HG02840 (cell line): ENCODE measurements around the gene ATG13.

Source experiments
- ATAC-seq: cut with Tn5 transposase; IDR thresholded peaks from one replicate; pipeline ENCODE4 v1.9.1; 2021; ENCODE audit warnings: mild to moderate bottlenecking, moderate library complexity, moderate number of reproducible peaks; ENCODE audit not compliant: unreplicated experiment, low FRiP score

The ATG13 gene

GRCh38 chr11:46604796-46605195 lies 12.6 kb upstream of the ATG13 start:
- no peak for ATAC-seq

DNA sequence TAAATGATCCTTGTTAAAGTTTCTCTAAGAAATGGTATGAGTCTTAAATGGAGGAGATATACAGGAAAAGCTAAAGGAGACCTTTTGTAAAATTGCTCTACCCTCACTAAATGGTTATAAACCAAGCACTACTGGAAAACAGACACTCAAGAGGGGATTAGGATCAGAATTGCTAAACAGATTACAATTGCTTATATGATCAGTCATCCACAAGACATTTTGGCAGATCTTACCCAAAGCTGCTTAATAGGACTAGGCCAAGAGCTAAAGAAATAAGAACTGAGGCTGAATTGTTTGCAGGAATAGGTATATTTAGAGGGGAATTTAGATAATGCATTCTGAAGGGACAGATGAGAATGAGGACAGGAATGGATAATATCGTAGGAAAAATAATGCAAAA lies 9.8 kb upstream of the ATG13 start:
- no peak for ATAC-seq

GRCh38 chr11:46609386-46609785 lies 8.0 kb upstream of the ATG13 start:
- ATAC-seq = no peak

DNA sequence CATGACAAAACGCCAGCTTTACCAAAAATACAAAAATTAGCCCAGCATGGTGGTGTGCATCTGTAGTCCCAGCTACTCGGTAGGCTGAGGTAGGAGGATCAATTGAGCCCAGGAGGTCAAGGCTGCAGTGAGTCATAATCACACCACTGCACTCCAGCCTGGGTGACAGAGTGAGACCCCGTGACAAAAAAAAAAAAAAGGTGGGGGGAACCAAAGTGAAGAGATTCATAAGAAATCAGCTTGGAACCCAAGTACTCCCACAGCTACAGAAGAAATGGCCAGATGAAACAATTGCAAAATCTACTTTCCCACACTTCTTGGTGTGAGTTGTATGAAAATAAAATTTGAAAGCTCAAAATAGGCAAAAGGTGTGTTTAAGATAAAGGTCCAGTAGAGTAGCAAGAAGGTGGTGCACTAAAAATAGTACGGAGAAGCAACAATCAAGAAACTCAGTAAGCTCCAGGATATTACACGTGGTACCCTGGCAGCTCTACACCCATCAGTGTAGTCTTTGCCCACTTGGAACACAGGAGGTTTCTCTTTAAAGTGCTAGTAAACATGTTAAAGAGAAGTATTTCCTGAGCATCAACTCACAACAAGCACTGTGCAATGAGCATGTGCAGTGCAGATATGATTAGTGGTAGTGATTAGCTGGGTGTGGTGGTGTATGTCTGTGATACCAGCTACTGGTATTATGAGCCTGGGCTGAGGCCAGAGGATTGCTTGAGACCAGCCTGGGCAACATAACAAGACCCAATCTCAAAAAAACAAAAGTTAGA lies 5.6 kb upstream of the ATG13 start:
- ATAC-seq = no peak

DNA sequence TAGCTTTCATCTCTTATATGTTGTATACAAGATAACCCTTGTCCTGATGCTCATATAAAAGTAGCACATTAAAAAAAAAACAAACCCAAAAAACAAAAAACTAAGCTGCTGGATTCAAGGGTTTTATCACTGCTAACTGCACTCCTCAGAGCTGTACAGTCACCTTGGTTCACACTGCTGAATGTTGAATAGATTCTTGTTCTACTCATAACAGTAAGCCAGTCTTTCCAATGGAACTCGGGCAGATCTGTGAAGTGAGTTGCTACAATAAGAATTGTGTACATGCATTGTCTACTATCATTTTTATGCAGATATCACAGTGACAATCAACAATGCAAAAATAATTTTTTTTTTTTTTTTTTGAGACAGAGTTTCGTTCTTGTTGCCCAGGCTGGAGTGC lies 5.0 kb upstream of the ATG13 start:
- no peak for ATAC-seq

DNA sequence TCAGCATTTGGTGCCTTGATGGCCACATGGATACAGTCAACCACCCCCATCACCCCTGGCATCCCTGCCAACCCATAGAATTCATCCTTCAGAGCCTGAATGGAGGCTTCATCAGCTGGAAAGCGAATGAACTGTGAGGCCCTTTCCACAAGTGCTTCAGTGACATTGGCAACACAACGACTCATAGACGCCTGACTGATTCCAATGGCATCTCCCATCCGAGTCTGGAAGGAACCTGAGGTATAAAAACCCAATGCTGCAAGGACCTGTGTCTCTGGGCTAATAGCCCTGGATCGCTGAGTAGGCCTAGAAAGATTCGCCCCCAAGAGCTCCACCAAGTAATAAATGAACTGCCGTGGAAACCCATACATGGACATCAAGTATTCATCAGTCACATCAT lies 1.6 kb upstream of the ATG13 start:
- ATAC-seq = no peak

DNA sequence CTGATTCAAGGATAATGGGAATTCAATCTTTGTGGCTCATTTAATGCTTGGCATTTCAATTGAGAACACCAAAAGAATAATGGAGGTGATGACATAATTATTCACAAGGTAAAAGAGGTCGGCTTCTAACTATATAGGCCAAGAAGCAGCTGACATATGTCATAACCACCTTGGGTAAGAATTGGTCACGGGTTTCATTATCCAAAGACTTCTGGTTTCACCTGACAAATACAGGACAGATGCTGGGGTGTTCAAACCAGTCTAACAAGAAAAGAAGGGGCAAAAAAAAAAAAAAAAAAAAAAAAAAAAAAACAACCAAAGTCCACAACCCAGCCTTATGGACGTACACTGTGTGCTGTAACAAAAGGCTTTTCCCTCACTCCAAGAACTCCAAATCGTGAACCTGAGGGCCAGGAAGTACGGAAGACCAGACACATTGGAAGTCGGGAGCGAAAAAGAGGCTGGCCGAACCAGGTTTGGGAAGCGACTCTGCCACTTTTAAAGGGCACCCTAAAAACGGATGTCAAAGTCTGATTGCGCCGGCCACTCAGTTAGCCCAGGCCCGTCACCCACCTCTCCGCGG lies 711 bp upstream of the ATG13 start:
- no peak for ATAC-seq

- no peak for ATAC-seq
These were observed 590 bp downstream of the ATG13 start for GRCh38 chr11:46617972-46618314.

DNA sequence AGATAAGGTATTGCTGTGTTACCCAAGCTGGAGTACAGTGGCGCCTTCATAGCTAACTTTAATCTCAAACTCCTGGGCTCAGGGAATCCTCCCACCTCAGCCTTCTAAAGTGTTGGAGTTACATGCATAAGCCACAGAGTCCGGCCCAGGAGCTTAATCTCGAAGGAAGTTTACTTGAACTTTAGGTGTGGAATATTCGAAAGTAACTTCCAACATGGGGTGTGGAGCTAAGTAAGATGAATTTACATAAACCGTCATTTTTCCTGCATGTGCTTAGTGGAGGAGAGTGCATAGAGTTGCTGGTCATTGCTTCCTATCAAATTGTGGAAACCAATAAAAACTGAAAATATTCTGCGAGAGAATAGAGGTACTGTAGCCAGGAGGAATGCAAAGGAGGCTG lies 1.5 kb downstream of the ATG13 start:
- ATAC-seq = no peak

- ATAC-seq = no peak
These were observed 8.1 kb downstream of the ATG13 start for GRCh38 chr11:46625406-46625805.

GRCh38 chr11:46628961-46629360 lies 11.6 kb downstream of the ATG13 start:
- ATAC-seq = no peak

- ATAC-seq = no peak
These were observed 12.9 kb downstream of the ATG13 start for GRCh38 chr11:46630237-46630636.

GRCh38 chr11:46631676-46632075 lies 14.3 kb downstream of the ATG13 start:
- no peak for ATAC-seq

GRCh38 chr11:46632502-46632901 lies 15.1 kb downstream of the ATG13 start:
- ATAC-seq = no peak

DNA sequence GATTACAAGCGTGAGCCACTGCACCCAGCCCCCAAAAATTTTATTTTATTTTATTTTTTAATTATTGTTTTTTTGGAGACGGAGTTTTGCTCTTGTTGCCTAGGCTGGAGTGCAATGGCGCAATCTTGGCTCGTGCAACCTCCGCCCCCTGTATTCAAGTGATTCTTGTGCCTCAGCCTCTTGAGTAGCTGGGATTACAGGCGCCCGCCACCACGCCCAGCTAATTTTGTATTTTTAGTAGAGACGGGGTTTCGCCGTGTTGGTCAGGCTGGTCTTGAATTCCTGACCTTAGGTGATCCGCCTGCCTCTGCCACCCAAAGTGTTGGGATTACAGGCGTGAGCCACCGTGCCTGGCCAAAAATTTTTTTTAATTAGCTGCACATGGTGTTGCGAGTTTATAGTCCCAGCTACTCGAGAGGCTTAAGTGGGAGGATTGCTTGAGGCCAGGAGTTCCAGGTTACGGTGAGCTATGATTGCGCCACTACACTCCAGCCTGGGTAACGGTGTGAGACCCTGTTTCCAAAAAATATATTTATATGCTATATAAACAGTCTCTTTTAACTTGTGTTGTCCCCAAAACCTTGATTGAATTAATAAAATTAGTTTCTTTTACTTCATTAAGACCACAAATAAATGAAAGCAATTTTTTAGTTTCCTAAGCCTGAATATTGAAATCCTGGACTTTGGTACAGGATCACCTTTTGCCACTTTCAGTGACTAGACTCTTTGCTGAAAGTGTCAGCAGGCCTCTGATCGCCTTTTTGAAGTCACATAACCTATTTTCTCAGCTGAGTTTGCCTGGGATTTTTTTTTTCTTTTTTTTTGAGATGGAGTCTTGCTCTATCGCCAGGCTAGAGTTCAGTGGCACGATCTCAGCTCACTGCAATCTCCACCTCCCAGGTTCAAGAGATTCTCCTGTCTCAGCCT lies 16.2 kb downstream of the ATG13 start:
- no peak for ATAC-seq

DNA sequence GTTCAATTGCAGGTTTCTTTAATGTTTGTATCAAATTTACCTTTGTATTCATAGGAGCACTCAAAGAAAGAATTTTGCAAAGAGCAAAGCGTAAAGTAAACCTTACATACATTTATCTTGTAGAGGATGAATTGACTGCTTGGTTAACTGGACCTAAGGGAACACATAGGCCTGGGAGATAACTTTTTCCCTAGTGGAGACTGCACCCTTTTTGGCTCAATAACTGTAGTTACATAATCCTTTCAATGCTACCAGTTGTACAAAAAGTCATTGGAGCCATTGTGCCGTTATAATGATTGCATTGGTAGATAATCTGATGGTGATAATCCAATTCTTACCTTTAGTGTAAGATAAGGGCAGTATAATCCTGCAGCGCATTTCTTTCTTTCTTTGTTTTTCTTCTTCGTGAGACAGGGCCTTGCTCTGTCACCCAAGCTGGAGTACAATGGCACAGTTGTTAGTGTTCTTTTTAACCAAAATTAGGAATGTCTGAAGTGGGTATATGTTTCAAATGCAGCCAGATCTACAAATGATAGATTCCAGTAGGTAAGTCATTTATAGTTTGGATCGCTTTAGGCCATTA lies 18.3 kb downstream of the ATG13 start:
- ATAC-seq = no peak

DNA sequence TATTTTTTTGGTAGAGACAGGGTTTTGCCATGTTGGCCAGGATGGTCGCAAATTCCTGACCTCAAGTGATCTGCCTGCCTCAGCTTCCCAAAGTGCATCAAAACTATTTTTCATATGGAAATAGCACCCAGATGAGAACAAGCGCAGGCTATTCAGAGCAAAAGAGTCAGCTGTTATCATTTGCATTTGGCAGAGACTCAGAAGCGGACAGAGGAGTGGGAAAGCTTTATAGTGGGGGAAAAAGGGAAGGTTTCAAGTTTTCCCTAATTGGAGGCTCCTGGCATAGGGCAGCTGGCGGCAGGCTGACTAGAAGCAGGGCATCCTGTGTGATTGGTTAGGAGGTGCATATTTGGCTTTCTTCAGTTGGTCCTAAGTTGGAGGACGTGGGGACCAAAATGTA lies 20.2 kb downstream of the ATG13 start:
- no peak for ATAC-seq

DNA sequence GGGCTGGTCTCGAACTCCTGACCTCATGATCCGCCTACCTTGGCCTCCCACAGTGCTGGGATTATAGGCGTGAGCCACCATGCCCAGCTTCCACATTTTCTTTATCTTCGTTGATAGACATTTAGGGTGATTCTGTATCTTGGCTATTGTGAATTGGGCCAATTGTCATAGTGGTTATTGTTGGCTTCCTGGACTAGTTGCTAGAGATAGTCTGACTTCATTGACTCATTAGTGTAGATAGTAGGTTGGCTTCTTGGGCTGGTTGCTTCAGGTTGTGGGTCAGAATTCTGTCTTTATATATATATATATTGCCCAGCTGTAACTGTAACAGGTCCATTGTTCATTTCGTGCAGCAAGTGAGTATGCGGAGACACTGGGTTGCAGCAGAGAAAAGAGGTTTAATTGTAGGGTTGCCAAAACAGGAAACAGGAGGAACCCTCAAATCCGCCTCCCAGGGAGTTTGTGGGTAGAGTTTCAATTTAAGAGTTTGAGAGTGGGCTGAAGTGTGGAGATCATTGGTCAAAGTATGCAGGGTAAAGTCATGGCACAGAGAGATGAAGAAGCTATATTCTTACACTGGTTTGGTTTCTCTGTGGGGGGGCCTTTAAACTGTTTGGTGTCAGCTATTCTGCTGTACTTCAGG lies 22.0 kb downstream of the ATG13 start:
- ATAC-seq = no peak

DNA sequence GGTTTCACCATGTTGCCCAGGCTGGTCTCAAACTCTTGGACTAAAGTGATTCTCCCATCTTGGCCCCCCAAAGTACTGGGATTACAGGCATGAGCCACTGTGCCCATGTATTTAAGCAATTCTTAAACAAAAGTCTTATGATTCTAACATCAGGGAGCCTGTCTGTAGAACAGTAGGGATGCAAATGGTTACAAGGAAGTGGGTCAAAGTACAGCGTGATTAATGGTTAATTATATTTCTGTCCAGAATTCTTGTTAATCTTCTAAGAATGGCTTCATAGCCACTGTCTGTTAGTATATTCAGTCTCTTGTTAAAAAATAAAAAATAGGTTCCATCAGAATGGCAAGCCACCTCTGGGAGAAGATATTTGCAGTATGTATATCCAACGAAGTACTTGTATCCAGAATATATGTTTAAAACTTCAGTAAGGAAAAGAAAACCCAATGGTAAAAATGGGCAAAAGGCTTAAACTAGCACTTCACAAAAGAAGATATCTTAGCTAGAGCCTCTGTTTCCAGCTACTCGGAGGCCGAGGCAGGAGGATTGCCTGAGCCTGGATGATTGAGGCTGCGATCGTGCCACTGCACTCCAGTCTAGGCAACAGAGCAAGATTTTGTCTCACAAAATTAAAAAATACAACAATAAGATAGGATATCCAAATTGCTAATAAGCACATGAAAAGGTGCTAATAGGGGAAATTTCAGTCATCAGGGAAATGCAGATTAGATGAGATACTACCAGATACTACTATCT lies 22.9 kb downstream of the ATG13 start:
- ATAC-seq = no peak

- no peak for ATAC-seq
These were observed 24.3 kb downstream of the ATG13 start for GRCh38 chr11:46641639-46642038.
